Kidney (tissue), 14 donors: ENCODE data around the gene MS4A4E. TPM values are rescaled to one million over a fixed set of nuclear protein-coding genes. Genes with fewer than 3 reads are reported as not detected.

Experiments used
- DNase-seq, 5 donors: peaks; one replicate each; pipeline ENCODE4 v3.0.0-alpha.2; 2013 to 2020
- FAIRE-seq: peaks from 2 replicates; lab custom pipeline; 2012; peaks lifted over from hg19 to GRCh38; lab: Jason Lieb, UNC
- H3K27ac ChIP-seq, 2 donors: one replicate each; pipeline ENCODE4 v1.7.0; 2013; ENCODE audit warnings: low read depth in 2 of 2, low read length in 2 of 2, inconsistent platforms in 1 of 2
- H3K27me3 ChIP-seq: one replicate; pipeline ENCODE4 v1.7.1; 2013; ENCODE audit warnings: low read length, inconsistent platforms; ENCODE audit not compliant: control insufficient read depth, insufficient read depth
- H3K36me3 ChIP-seq, 3 donors: one replicate each; pipeline versions ENCODE4 v1.7.0 to v1.7.1; 2013; ENCODE audit warnings: low read length in 3 of 3, control low read depth in 1 of 3, inconsistent platforms in 1 of 3; ENCODE audit not compliant: insufficient read depth in 3 of 3, control insufficient read depth in 2 of 3
- H3K4me1 ChIP-seq, 3 donors: one replicate each; pipeline versions ENCODE4 v1.7.0 to v1.7.1; 2013; ENCODE audit warnings: low read length in 3 of 3, inconsistent platforms in 1 of 3, low read depth in 1 of 3; ENCODE audit not compliant: control insufficient read depth in 2 of 3, insufficient read depth in 2 of 3
- H3K4me3 ChIP-seq, 3 donors: one replicate each; pipeline versions ENCODE4 v1.7.0 to v1.8.1; 2013; ENCODE audit warnings: low read length in 3 of 3, control low read depth in 1 of 3, inconsistent platforms in 1 of 3
- H3K9ac ChIP-seq, 3 donors: one replicate each; pipeline versions ENCODE4 v1.7.0 to v1.7.1; 2013; ENCODE audit warnings: low read length in 3 of 3, control low read depth in 1 of 3, inconsistent platforms in 1 of 3
- H3K9me3 ChIP-seq, 3 donors: one replicate each; pipeline versions ENCODE4 v1.7.0 to v1.7.1; 2013; ENCODE audit warnings: low read length in 3 of 3, control low read depth in 1 of 3, inconsistent platforms in 1 of 3; ENCODE audit not compliant: control insufficient read depth in 2 of 3, insufficient read depth in 1 of 3
- CTCF ChIP-seq: IDR thresholded peaks from 3 replicates; pipeline ENCODE4 v1.5.1; 2012; ENCODE audit warnings: mild to moderate bottlenecking, moderate library complexity, borderline replicate concordance; ENCODE audit not compliant: insufficient read depth; ENCODE audit errors: extremely low read depth
- intact Hi-C: fragments of 100-400 bp; cut with DNase I; formaldehyde crosslinking; loops from one replicate; pipeline ENCODE4 v1.11.1; 2022
- polyA plus RNA-seq: library from polyadenylated mRNA; stranded (reverse); fragments of 350-450 nt; fragmentation: Illumina TruSeq; extraction: RNeasy Lipid Tissue Mini Kit (QIAGEN cat#74804); gene quantifications from one replicate; pipeline ENCODE4 v1.2.3, GENCODE V29; 2014; ENCODE audit warnings: low read depth, low replicate concordance; ENCODE audit not compliant: insufficient read depth
- total RNA-seq: library from RNA; stranded (reverse); fragmentation: NEBNext Ultra II Directional; extraction: Animal tissue kit (Norgen Biotek cat#: 25700); gene quantifications from one replicate; pipeline ENCODE4 v1.2.1, GENCODE V29; 2021
- donor health status: control.
- donor health status: control.
- donor health status: control.
- donor health status: control.
- donor health status: control.
- donor health status: DM: yes; HTN: yes; CAD: no.
- donor health status: Normal renal cell carcinoma (clear cell type).

Gene MS4A4E
- total and polyA plus RNA-seq, 2 donors from 2014 or later = 9.4 TPM; not detected in 1

- Histone ChIP-seq H3K27ac (no peak overlapping the region), H3K36me3 (no peaks in the 10 kb centered on the region), H3K9ac (no peak overlapping the region), H3K4me1 (no peaks in the 10 kb centered on the region), H3K27me3 (no peaks in the 10 kb centered on the region), H3K9me3 (no peaks in the 10 kb centered on the region), H3K4me3 (no peak overlapping the region)
- TF ChIP-seq CTCF = no peak
- DNase-seq (no peak), FAIRE-seq (no peak)
- intact Hi-C loops = no loop called here
These were observed 67.1 kb downstream of the MS4A4E start for GRCh38 chr11:60175860-60176275.

- no peak overlapping the region for H3K27ac ChIP-seq
- H3K9me3 ChIP-seq = no peaks in the 10 kb centered on the region
- H3K4me3 ChIP-seq = no peak overlapping the region
- no peak for TF ChIP-seq CTCF
- no peaks in the 10 kb centered on the region for H3K4me1 ChIP-seq
- no peak overlapping the region for H3K9ac ChIP-seq
- DNase-seq (no peak), FAIRE-seq (no peak)
- intact Hi-C loops = no loop called here
- no peaks in the 10 kb centered on the region for H3K36me3 ChIP-seq
- H3K27me3 ChIP-seq = no peaks in the 10 kb centered on the region
These were observed 70.9 kb downstream of the MS4A4E start for GRCh38 chr11:60172011-60172410.

GRCh38 chr11:60170566-60170965 is 72.4 kb downstream of the MS4A4E start:
- DNase-seq (no peak), FAIRE-seq (no peak)
- no peaks in the 10 kb centered on the region for H3K4me1 ChIP-seq
- H3K9ac ChIP-seq = no peak overlapping the region
- H3K36me3 ChIP-seq = no peaks in the 10 kb centered on the region
- no peaks in the 10 kb centered on the region for H3K27me3 ChIP-seq
- no peaks in the 10 kb centered on the region for H3K9me3 ChIP-seq
- no peak for TF ChIP-seq CTCF
- H3K4me3 ChIP-seq = no peak overlapping the region
- H3K27ac ChIP-seq = no peak overlapping the region
- intact Hi-C loops = no loop called here
